H1 (cell line): ENCODE data around the gene TMEM63C. TPM values are rescaled to one million over a fixed set of nuclear protein-coding genes. Genes with fewer than 3 reads are reported as not detected.

ENCODE experiments used
- CTCF ChIA-PET: fragments of 300-600 bp; sonication (Branson Sonifier 250); formaldehyde crosslinking; loops from one replicate; lab custom pipeline; 2021; ENCODE audit not compliant: partially characterized antibody; lab: Charles Lee
- POLR2A ChIA-PET: fragments of 300-600 bp; sonication (Branson Sonifier 250); formaldehyde crosslinking; loops from one replicate; lab custom pipeline; 2021; ENCODE audit warnings: inconsistent platforms; ENCODE audit not compliant: partially characterized antibody; lab: Charles Lee
- DNase-seq, 2 experiments: peaks; one replicate each; pipeline versions ENCODE4 v3.0.0 to v3.0.0-alpha.2; 2010 to 2022; ENCODE audit warnings: low spot score in 2 of 2, low read depth in 1 of 2, mixed read lengths in 1 of 2
- FAIRE-seq: peaks from 2 replicates; lab custom pipeline; 2011; peaks lifted over from hg19 to GRCh38; lab: Jason Lieb, UNC
- H2AFZ ChIP-seq: 2 replicates; pipeline ENCODE4 v1.8.1; 2012; ENCODE audit warnings: low read length, inconsistent platforms
- H2AK5ac ChIP-seq: 2 replicates; pipeline ENCODE4 v1.6.1; 2013; ENCODE audit warnings: low read depth, low read length
- H2BK120ac ChIP-seq: replicated peaks from 2 replicates; pipeline ENCODE3; 2013; ENCODE audit warnings: low read depth, low read length, inconsistent platforms
- H2BK12ac ChIP-seq: 2 replicates; pipeline ENCODE4 v1.6.1; 2013; ENCODE audit warnings: low read depth, low read length
- H2BK15ac ChIP-seq: 2 replicates; pipeline ENCODE4 v1.6.1; 2013; ENCODE audit warnings: low read length
- H2BK20ac ChIP-seq: 2 replicates; pipeline ENCODE4 v1.6.1; 2013; ENCODE audit warnings: low read length
- H2BK5ac ChIP-seq: 2 replicates; pipeline ENCODE4 v1.6.1; 2013; ENCODE audit warnings: low read depth, low read length
- H3K14ac ChIP-seq: 2 replicates; pipeline ENCODE4 v1.6.1; 2013; ENCODE audit warnings: inconsistent platforms; ENCODE audit not compliant: insufficient read length
- H3K18ac ChIP-seq: 2 replicates; pipeline ENCODE4 v1.6.1; 2013; ENCODE audit warnings: low read length; ENCODE audit errors: extremely low read depth
- H3K23ac ChIP-seq: 2 replicates; pipeline ENCODE4 v1.6.1; 2013; ENCODE audit warnings: inconsistent platforms; ENCODE audit not compliant: insufficient read length
- H3K23me2 ChIP-seq: 2 replicates; pipeline ENCODE4 v1.6.1; 2013; ENCODE audit warnings: low read depth, low read length
- H3K27ac ChIP-seq: 2 replicates; pipeline ENCODE4 v1.6.1; 2011; ENCODE audit warnings: low read depth, low read length, inconsistent platforms
- H3K27me3 ChIP-seq, 4 experiments: replicated peaks in 1 of 4; 1 replicate in 1 of 4; 2 replicates in 3 of 4; pipeline versions ENCODE4 v1.6.1 to v1.8.1; 2011 to 2013; ENCODE audit warnings: low read length in 3 of 4, mild to moderate bottlenecking in 3 of 4, inconsistent platforms in 2 of 4, mixed read lengths in 2 of 4, moderate library complexity in 1 of 4; ENCODE audit not compliant: control insufficient read depth in 3 of 4, insufficient read depth in 3 of 4; ENCODE audit errors: extremely low read depth in 1 of 4
- H3K36me3 ChIP-seq, 4 experiments: 2 replicates each; pipeline versions ENCODE4 v1.6.1 to v1.8.1; 2011 to 2013; ENCODE audit warnings: mild to moderate bottlenecking in 4 of 4, low read length in 3 of 4, moderate library complexity in 2 of 4, control low read depth in 1 of 4, inconsistent platforms in 1 of 4; ENCODE audit not compliant: insufficient read depth in 4 of 4, control insufficient read depth in 2 of 4
- H3K4ac ChIP-seq: replicated peaks from 2 replicates; pipeline ENCODE3; 2013; ENCODE audit warnings: low read length, low read depth, mixed read lengths, inconsistent platforms; ENCODE audit not compliant: insufficient read length
- H3K4me1 ChIP-seq, 4 experiments: replicated peaks in 1 of 4; 1 replicate in 1 of 4; 2 replicates in 3 of 4; pipeline versions ENCODE4 v1.6.1 to v1.8.1; 2011 to 2013; ENCODE audit warnings: low read length in 3 of 4, inconsistent platforms in 2 of 4, mixed read lengths in 1 of 4; ENCODE audit not compliant: insufficient read depth in 4 of 4, control insufficient read depth in 3 of 4
- H3K4me2 ChIP-seq, 2 experiments: 2 replicates each; pipeline versions ENCODE4 v1.6.1 to v1.8.1; 2011 to 2013; ENCODE audit warnings: low read depth in 2 of 2, low read length in 2 of 2, control low read depth in 1 of 2, inconsistent platforms in 1 of 2, mild to moderate bottlenecking in 1 of 2; ENCODE audit not compliant: insufficient read depth in 1 of 2
- H3K4me3 ChIP-seq, 4 experiments: fragments of 200-600, 300-600 bp in 1 of 4; sonication (generic), shearing (Covaris generic), sonication (Bioruptor Twin) in 1 of 4; 2 replicates each; pipeline versions ENCODE4 v1.5.1 to v1.8.1; 2011 to 2016; ENCODE audit warnings: low read length in 4 of 4, low read depth in 3 of 4, control low read depth in 2 of 4, inconsistent platforms in 2 of 4, mild to moderate bottlenecking in 2 of 4, mixed read lengths in 1 of 4, moderate library complexity in 1 of 4; ENCODE audit not compliant: insufficient read depth in 2 of 4; ENCODE audit errors: extremely low read depth in 1 of 4
- H3K56ac ChIP-seq: replicated peaks from 2 replicates; pipeline ENCODE3; 2013; ENCODE audit warnings: low read depth, mild to moderate bottlenecking, mixed read lengths, low read length, inconsistent platforms; ENCODE audit not compliant: insufficient read length
- H3K79me1 ChIP-seq: 2 replicates; pipeline ENCODE4 v1.6.1; 2013; ENCODE audit warnings: low read depth, low read length, control low read depth
- H3K79me2 ChIP-seq, 2 experiments: 2 replicates each; pipeline versions ENCODE4 v1.6.1 to v1.8.1; 2012 to 2013; ENCODE audit warnings: low read length in 2 of 2, mild to moderate bottlenecking in 2 of 2, inconsistent platforms in 1 of 2; ENCODE audit not compliant: insufficient read depth in 2 of 2, control insufficient read depth in 1 of 2
- H3K9ac ChIP-seq, 4 experiments: replicated peaks in 1 of 4; 1 replicate in 1 of 4; 2 replicates in 3 of 4; pipeline versions ENCODE4 v1.6.1 to v1.8.1; 2011 to 2013; ENCODE audit warnings: low read depth in 3 of 4, low read length in 3 of 4, control low read depth in 2 of 4, mild to moderate bottlenecking in 2 of 4, moderate library complexity in 2 of 4, inconsistent platforms in 1 of 4; ENCODE audit errors: extremely low read depth in 1 of 4
- H3K9me3 ChIP-seq, 2 experiments: 2 replicates each; pipeline versions ENCODE4 v1.6.1 to v1.8.1; 2012 to 2013; ENCODE audit warnings: mild to moderate bottlenecking in 2 of 2, moderate library complexity in 2 of 2, control low read depth in 1 of 2, inconsistent platforms in 1 of 2, low read depth in 1 of 2, low read length in 1 of 2, mixed read lengths in 1 of 2; ENCODE audit not compliant: insufficient read depth in 2 of 2
- H4K20me1 ChIP-seq, 2 experiments: replicated peaks in 1 of 2; 2 replicates each; pipeline versions ENCODE3 to v1.8.1; 2011 to 2013; ENCODE audit warnings: inconsistent platforms in 2 of 2, low read length in 2 of 2, mild to moderate bottlenecking in 1 of 2; ENCODE audit not compliant: insufficient read depth in 2 of 2, control insufficient read depth in 1 of 2
- H4K5ac ChIP-seq: 2 replicates; pipeline ENCODE4 v1.6.1; 2013; ENCODE audit warnings: low read length, low read depth, mixed read lengths, inconsistent platforms; ENCODE audit not compliant: insufficient read length
- H4K8ac ChIP-seq: 2 replicates; pipeline ENCODE4 v1.8.0; 2013; ENCODE audit warnings: mild to moderate bottlenecking, moderate library complexity, low read length, inconsistent platforms; ENCODE audit not compliant: insufficient read depth; ENCODE audit errors: extremely low read depth
- H4K91ac ChIP-seq: replicated peaks from 2 replicates; pipeline ENCODE3; 2013; ENCODE audit warnings: low read length, mixed read lengths, inconsistent platforms; ENCODE audit not compliant: insufficient read length
- EZH2 ChIP-seq: fragments of 200-600 bp; sonication (generic); IDR thresholded peaks from 2 replicates; pipeline ENCODE4 v1.7.1; 2012; ENCODE audit warnings: low read depth, mild to moderate bottlenecking, moderate library complexity, low read length, inconsistent platforms; ENCODE audit not compliant: severe bottlenecking
- WGBS, 2 experiments: shearing (Covaris generic) in 1 of 2; methylation state at CpG; one replicate each; pipeline versions ENCODE4 v1.1.6 to v1.1.7; 2013 to 2015; ENCODE audit warnings: low lambda C conversion rate in 2 of 2, mixed read lengths in 2 of 2, inconsistent platforms in 1 of 2, low coverage in 1 of 2, missing lambda C conversion rate in 1 of 2; ENCODE audit not compliant: insufficient replicate concordance in 2 of 2, insufficient coverage in 1 of 2, insufficient read length in 1 of 2; ENCODE audit errors: extremely low coverage in 1 of 2, missing lambda C conversion rate in 1 of 2; 5-methylcytosine and 5-hydroxymethylcytosine counted together
- polyA plus RNA-seq, 7 experiments: library from polyadenylated mRNA; depleted of rRNA in 3 of 7; stranded (reverse) in 5 of 7; unstranded in 2 of 7; fragments of >200 nt in 5 of 7; fragments of 200-250 nt in 2 of 7; gene quantifications; 1 replicate in 5 of 7; 2 replicates in 1 of 7; 4 replicates in 1 of 7; pipeline versions ENCODE4 v1.2.1 to v1.2.3, GENCODE V29; 2011 to 2013; ENCODE audit warnings: missing spikeins in 2 of 7, mixed read lengths in 2 of 7
- total RNA-seq: library from RNA; stranded (reverse); fragmentation: NEBNext Ultra II Directional; extraction: Animal tissue kit (Norgen Biotek cat#: 25700); gene quantifications from 2 replicates; pipeline ENCODE4 v1.2.1, GENCODE V29; 2021

TMEM63C gene
- total and polyA plus RNA-seq, 2 of the 8 experiments (the other 6 are each of a cell fraction or from before 2014, with no cell fraction given), result 3.0 to 7.6 TPM

DNA sequence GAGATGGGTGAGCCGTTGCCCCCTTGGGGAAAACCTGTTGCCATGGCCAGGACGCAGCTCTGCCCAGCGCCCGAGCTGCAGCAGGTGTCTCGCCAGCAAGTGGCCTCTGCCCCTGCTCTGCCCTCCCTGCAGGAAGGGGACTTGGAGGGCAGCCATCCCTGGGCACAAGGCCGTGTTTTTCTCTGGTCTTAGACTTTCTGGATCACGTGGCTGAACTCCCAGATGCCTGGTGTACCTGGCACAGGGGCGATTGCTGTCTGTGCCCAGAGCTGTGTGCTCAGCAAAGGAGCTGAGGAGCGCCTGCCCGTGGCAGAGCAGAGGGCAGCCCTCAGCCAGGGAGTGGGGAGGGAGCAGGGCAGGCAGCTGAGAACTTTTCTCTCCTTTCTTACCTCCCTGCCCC is 38.0 kb downstream of the TMEM63C start:
- WGBS, 2 experiments, result 84% methylated on average over 8 of the region's 10 CpGs; no CpG with 5 or more reads in 1 of the 2 experiments
- Histone ChIP-seq H4K91ac (peak overlapping the region; percentile 56), H2AK5ac (0 out of 2 replicates have a peak overlapping the region, but pooled peaks have one; percentile 40), H3K27ac (no peak overlapping the region), H3K4me2 (no peak overlapping the region), H3K79me2 (no peaks in the 10 kb centered on the region), H3K14ac (no peak overlapping the region), H3K4ac (no peak overlapping the region), H3K23me2 (0 out of 2 replicates have a peak, but pooled peaks cover 2% of the 10 kb centered on the region), H3K18ac (no peak overlapping the region; the same call in 1 of the 2 replicates), H3K23ac (no peak overlapping the region), H3K4me3 (no peak overlapping the region), H2BK5ac (peak overlapping the region; percentile 52; the same call in 1 of the 2 replicates), H2BK20ac (peak overlapping the region; percentile 72; the same call in 1 of the 2 replicates), H3K79me1 (no peaks in the 10 kb centered on the region), H3K9ac (no peak overlapping the region), H2BK15ac (0 out of 2 replicates have a peak overlapping the region, but pooled peaks have one; percentile 72), H3K4me1 (peaks cover 18 to 38% (median 27%) of the 10 kb centered on the region in 4 experiments), H3K56ac (no peak overlapping the region), H4K8ac (no peak overlapping the region), H4K20me1 (no peaks in the 10 kb centered on the region), H4K5ac (no peak overlapping the region), H3K36me3 (no peaks in the 10 kb centered on the region), H2AFZ (no peak overlapping the region), H2BK120ac (no peak overlapping the region), H3K27me3 (no peaks in the 10 kb centered on the region), H2BK12ac (peak overlapping the region; percentile 80; the same call in 1 of the 2 replicates), H3K9me3 (no peaks in the 10 kb centered on the region)
- ChIA-PET CTCF (interaction anchor here (0.6 to 19.8 kb wide), 11 partner anchors 8 to 297 kb away, joined by 3 to 233 read pairs (median 3); no protein-coding TSS in a partner anchor), POLR2A (interaction anchor here (0.6 to 1.1 kb wide), 3 partner anchors 10 to 278 kb away, joined by 3 to 5 read pairs (median 4); no protein-coding TSS in a partner anchor)
- TF ChIP-seq EZH2, result no peak
- DNase-seq, result no peak
- FAIRE-seq, result no peak
